ENCODE measurements around the gene KNDC1.
"Not testable (repeated sequence)": the region's sequence is repeated elsewhere in the genome, so short reads cannot be mapped to it uniquely, and the experiment has no call there.

Gene KNDC1

GRCh38 chr10:133126431-133127290 lies 33.4 kb upstream of the KNDC1 start:
- no peak for DNase-seq

DNA sequence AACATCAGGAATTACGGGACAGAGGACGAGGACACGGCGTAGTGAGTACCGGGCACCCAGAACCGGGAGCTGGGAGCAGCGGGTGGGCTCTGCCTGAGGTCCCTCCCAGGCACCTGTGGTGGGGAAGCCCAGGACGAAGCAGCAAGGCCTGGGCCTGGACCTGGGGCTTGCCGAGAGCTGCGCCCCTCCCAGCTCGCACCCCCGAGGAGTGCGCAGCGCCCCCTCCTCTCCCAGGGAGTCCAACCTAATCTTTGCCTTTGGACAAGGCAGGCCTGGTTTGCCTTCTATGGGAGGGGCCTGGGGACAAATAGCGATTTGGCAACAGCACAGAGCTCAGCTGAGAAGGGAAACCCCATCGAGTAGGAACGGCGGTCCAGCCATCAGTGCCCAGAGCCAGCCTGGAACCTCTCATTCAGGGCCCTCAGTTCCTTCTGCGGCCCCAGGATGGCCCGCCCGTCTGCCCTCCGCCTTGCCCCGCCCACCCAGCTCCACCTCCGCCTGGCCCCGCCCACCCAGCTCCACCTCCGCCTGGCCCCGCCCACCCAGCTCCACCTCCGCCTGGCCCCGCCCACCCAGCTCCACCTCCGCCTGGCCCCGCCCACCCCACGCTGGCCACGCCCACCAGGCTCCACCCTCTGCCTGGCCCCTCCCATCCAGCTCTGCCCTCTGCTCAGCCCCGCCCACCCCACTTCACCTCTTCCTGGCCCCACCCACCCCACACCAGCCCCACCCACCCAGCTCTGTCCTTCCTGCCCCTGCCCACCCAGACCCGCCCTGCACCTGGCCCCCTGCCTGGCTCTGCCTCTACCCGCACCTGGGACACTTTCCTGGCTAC lies 32.5 kb upstream of the KNDC1 start:
- no peak for DNase-seq

- no peak for DNase-seq
Observed at GRCh38 chr10:133128126-133129070, 31.6 kb upstream of the KNDC1 start.

GRCh38 chr10:133129071-133129858 lies 30.8 kb upstream of the KNDC1 start:
- no peak for DNase-seq

DNA sequence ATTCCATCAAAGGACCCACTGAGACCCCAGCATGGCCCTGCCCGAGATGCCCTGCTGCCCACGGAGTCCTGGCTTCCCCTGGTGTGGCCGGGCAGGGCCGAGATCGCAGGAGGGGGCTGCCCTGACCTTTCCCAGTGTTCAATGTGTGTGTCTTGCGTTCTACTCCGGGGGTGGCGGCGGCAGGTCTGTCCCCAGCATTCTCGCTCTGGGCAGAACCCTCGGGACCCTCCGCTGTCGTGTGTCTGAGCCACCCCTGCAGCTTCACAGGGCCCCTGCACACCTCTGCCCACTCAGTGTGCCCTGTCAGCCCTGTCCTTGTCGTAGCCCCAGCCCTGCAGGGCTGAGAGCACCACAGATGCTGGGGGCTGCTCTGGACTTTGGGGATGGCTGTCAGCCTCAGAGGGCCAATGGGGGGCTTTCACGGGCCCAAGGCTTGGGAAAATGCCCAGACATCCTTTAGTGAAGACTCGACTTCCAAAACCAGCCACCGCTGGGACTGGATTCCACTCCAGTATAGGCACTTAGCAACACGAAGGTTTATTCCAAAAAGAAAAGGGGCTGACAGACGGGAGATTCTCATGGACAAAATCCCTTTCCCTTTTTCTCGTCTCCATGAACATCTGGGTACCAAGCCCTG lies 30.0 kb upstream of the KNDC1 start:
- no peak for DNase-seq

GRCh38 chr10:133130602-133131001 lies 29.4 kb upstream of the KNDC1 start:
- no peak for DNase-seq

DNA sequence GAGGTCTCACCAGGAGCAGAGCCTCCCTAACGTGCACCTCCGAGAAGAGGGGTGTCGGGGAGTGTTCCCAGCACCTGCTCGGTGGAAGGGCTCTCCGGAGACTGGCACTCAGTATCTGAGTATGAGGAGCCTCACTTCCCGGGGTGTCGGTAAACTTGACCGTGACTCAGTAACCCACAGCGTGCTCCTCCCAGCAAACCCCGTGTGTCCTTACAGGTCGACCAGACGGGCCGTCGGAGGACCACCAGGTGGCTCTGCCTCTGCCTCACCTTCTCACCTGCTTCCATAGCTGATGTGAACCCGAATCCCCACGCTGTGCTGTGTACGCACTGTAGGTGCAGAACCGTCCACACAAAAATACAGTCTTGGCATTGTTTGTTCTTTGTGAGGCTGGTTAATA lies 29.0 kb upstream of the KNDC1 start:
- no peak for DNase-seq

- DNase-seq = no peak
Observed at GRCh38 chr10:133131734-133132472, 28.1 kb upstream of the KNDC1 start.

DNA sequence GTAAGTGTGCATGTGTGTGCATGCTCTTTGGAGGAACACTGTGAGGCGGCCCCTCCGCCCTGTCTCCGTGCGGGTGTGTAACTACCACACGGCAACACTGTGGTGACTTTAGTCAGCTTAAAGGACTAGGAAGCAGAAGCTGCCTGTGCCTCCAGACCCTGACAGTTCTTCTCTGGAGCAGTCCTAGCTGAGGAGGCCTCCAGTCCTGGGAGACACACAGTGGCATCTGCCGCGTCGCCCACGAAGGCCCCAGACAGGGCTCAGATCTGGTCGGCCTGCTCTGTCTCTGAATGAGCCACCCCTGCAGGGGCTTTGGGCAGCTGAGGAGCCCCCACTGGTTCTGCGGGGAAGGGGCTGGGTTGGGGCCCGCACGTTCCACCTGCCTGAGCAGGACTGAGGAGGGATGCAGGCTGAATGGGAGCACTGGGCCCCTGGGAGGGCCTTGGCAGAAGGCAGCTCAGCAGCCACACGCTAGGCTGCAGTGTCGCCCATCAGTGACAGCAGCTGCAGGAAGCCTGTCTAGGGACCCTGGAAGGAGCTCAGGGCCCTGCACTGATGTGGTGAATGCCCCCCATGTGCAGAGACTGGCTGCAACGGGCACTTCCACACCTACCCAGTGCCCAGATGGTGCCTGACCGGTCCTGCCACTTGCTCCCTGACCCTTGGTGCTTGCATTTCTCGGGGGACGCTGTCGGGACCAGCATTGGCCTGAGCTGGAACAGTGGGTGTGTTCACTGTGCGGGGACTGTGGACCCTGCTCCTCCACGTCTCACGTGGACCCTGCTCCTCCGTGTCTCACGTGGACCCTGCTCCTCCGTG lies 27.3 kb upstream of the KNDC1 start:
- no peak for DNase-seq

DNA sequence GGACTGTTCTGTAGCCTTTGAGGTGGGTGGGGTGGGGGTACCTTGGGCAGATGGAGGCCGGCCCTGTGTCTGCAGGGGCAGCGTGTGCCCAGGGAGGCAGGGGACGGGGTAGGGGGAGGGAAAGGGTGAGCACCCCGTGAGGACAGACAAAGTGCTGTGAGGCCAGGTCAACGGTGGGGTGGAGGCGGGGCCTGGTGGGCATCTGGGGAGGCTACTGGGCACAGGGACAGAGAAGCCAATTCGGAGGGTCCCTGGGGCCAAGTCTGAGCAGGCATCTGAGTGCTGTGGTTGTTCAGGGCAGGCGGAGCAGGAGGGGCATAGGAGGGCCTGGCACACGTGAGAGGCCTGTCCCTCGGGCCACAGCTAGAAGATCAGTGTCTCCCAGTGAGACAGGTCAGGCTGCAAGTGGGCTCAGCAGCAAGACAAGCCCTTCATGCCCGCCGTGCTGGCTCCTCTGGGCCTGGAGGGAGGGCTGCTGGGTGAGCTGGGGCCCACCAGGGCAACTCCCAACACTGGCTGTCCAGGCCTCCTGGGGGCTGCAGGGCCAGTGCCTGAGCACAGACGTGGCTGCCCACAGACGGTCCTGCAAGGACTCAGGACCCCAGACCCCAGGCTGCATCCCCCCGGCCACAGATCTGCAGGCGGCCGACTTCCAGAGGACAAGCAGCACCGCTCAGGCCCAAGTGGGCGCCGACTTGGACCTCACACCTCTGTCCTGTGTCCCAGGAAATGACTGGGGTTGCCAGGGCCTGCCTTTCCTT lies 26.4 kb upstream of the KNDC1 start:
- no peak for DNase-seq

- no peak for DNase-seq
Observed at GRCh38 chr10:133134411-133135115, 25.5 kb upstream of the KNDC1 start.

DNA sequence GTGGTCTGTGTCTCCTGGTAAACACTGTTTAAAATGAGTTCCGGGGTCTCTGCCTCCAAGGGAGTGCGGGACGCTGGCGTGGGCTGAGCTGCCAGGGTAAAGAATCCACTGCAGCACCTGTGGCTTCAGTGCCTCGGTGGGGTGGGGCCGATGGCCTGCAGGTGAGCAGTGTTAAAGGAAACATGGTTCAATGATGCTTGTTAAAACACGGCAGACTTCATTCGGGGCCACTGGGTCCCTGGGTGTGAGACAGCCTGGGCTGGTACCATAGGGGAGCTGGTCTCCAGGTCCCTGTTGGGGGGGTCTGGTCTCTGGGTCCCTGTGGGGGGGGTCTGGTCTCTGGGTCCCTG lies 24.9 kb upstream of the KNDC1 start:
- no peak for DNase-seq

- DNase-seq = not testable (repeated sequence)
Observed at GRCh38 chr10:133137486-133138145, 22.4 kb upstream of the KNDC1 start.

DNA sequence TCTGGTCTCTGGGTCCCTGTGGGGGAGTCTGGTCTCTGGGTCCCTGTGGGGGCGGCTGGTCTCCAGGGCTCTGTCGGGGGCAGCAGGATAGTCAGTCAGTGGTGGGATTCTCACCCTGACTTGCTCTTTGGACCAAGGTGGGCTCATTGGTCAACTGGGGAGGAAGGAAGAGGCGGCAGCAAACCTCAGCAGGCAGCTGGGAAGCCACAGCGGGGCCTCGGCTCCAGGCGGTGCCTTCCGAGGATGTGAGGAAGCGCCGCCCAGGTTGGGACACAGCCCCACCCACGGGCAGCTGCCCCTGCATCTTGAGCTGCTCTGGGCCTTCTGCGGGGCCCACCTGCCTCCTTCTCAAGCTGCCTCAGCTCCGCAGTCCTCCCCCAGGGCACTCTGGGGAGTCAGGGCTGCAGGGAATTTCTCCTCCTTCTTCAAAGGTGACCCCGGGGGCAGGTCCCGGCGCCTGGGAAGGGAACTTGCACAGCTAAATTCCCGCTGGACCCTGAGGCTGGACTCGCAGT lies 20.4 kb upstream of the KNDC1 start:
- DNase-seq = no peak

DNA sequence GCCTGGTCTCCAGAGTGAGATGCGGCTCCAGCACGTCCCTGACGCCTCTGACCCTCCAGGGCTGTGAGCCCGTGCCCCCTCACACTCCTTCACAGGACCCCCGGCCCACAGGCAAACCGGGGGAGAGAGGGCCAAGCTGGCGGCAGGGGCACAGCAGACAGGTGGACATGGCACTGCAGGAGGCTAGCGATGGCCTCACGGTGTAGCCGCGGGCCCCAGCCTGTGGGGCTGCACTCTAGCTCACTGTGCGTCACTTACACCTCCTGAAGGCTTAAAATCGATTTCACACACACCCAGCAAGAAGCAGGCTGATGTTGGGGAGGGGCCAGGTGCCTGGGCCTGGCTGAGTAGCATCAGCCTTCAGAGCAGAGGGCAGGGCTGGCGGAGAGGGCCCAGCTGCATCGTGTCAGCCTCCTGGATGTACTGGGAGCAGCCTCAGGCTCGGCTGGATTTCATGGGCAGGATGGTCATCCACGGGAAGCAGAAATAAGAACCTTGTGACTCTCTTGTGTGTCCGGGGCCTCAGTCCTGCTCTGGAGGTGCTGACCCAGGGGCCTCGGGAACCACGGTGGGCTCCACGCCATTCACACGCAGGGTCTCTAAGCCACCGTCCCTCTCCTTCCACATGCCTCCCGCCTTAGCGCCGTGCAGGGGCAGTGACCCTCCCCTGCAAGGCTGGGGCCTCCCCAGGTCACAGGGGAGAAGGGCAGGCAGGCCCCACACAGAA lies 19.4 kb upstream of the KNDC1 start:
- no peak for DNase-seq

- DNase-seq = no peak
Observed at GRCh38 chr10:133141144-133141957, 18.7 kb upstream of the KNDC1 start.

Measured in NCI-H2029 (cell line).